ENCODE data around the gene SCN5A. TPM values are rescaled to one million over a fixed set of nuclear protein-coding genes. Genes with fewer than 3 reads are reported as not detected.

Gene SCN5A
- polyA plus RNA-seq, 3 donors = 1.00 to 1.7 (median 1.1) TPM

GRCh38 chr3:38500688-38501417, 148.6 kb downstream of the SCN5A start:
- DNase-seq = no peak

Other genes with a start within 250 kb of the SCN5A start
- 10 to 100 TPM; 16.0 to 21.8 (median 20.7) TPM for gene ACVR2B, start 195.8 kb downstream of the SCN5A start, polyA plus RNA-seq (ENCODE audit: insufficient read length in 3 of 3)
- gene EXOG, start 153.3 kb downstream of the SCN5A start, polyA plus RNA-seq (ENCODE audit: insufficient read length in 3 of 3) = 10 to 100 TPM in 2 of 3 donors, 1 to 10 TPM in 1; 9.4 to 20.9 (median 17.7) TPM
- not detected for gene SCN10A, start 166.5 kb upstream of the SCN5A start, polyA plus RNA-seq (ENCODE audit: insufficient read length in 3 of 3)